GM18907 (cell line): ENCODE data around the gene BCAN.

ENCODE experiments used
- ATAC-seq: cut with Tn5 transposase; IDR thresholded peaks from one replicate; pipeline ENCODE4 v1.9.1; 2021; ENCODE audit warnings: mild to moderate bottlenecking, moderate library complexity; ENCODE audit not compliant: unreplicated experiment

Gene BCAN

GRCh38 chr1:156643049-156643777 is 1.3 kb downstream of the BCAN start:
- ATAC-seq: no peak

GRCh38 chr1:156643778-156644092 is 1.8 kb downstream of the BCAN start:
- no peak for ATAC-seq

- ATAC-seq: no peak
These were observed 2.2 kb downstream of the BCAN start for GRCh38 chr1:156644146-156644545.

GRCh38 chr1:156644640-156645039 is 2.7 kb downstream of the BCAN start:
- ATAC-seq: no peak

- no peak for ATAC-seq
These were observed 3.1 kb downstream of the BCAN start for GRCh38 chr1:156645056-156645455.

GRCh38 chr1:156645666-156646065 is 3.7 kb downstream of the BCAN start:
- ATAC-seq: no peak

GRCh38 chr1:156646738-156647211 is 4.9 kb downstream of the BCAN start:
- ATAC-seq: no peak

GRCh38 chr1:156647351-156647750 is 5.4 kb downstream of the BCAN start:
- no peak for ATAC-seq

- ATAC-seq: no peak
These were observed 6.6 kb downstream of the BCAN start for GRCh38 chr1:156648496-156648895.

- no peak for ATAC-seq
These were observed 7.0 kb downstream of the BCAN start for GRCh38 chr1:156648951-156649350.

- ATAC-seq: no peak
These were observed 10.4 kb downstream of the BCAN start for GRCh38 chr1:156652131-156652991.

- ATAC-seq: no peak
These were observed 11.1 kb downstream of the BCAN start for GRCh38 chr1:156652992-156653355.

- no peak for ATAC-seq
These were observed 12.8 kb downstream of the BCAN start for GRCh38 chr1:156654700-156655099.

GRCh38 chr1:156655151-156655903 is 13.4 kb downstream of the BCAN start:
- ATAC-seq: no peak

GRCh38 chr1:156655904-156656516 is 14.1 kb downstream of the BCAN start:
- no peak for ATAC-seq

- no peak for ATAC-seq
These were observed 15.2 kb downstream of the BCAN start for GRCh38 chr1:156656806-156657740.

- ATAC-seq: no peak
These were observed 15.9 kb downstream of the BCAN start for GRCh38 chr1:156657741-156658319.

- ATAC-seq: no peak
These were observed 16.6 kb downstream of the BCAN start for GRCh38 chr1:156658496-156658895.

GRCh38 chr1:156658945-156659574 is 17.1 kb downstream of the BCAN start:
- ATAC-seq: no peak
